ENCODE results near the gene TMEM41A.

- TF ChIP-seq CTCF (IDR thresholded peaks at IDR 0.05) (no peak), GTF2I (CRISPR knock-in tag; conservative IDR thresholded peaks at IDR 0.05) (no peak), E2F1 (CRISPR knock-in tag; IDR thresholded peaks at IDR 0.05) (no peak), ZNF138 (CRISPR knock-in tag; conservative IDR thresholded peaks at IDR 0.05) (no peak), FOXK1 (CRISPR knock-in tag; IDR thresholded peaks at IDR 0.05) (no peak)
Observed at GRCh38 chr3:185502987-185503386, 4.2 kb upstream of the TMEM41A start.
